GM23338 (cell line): Measurements from ENCODE around the gene ERF. TPM values are rescaled to one million over a fixed set of nuclear protein-coding genes. Genes with fewer than 3 reads are reported as not detected.

ENCODE experiments used
- ATAC-seq: fragments of 200-7000 bp; cut with Tn5 transposase; 3 replicates; pipeline ENCODE4 v1.9.1; 2020
- DNase-seq: peaks from one replicate; pipeline ENCODE4 v3.0.0-alpha.2; 2015; ENCODE audit warnings: low spot score
- H2AFZ ChIP-seq: fragments of 200-600 bp; sonication (generic); 2 replicates; pipeline ENCODE4 v1.8.0; 2016; ENCODE audit warnings: antibody characterized with exemption, mild to moderate bottlenecking, moderate library complexity
- H3F3A ChIP-seq: fragments of 200-600 bp; sonication (generic); replicated peaks from 2 replicates; pipeline ENCODE4 v1.8.0; 2017; ENCODE audit warnings: antibody characterized with exemption, mixed run types, low read depth
- H3K27ac ChIP-seq: fragments of 200-600 bp; sonication (generic); 2 replicates; pipeline ENCODE4 v1.6.1; 2016; ENCODE audit warnings: low read depth
- H3K27me3 ChIP-seq: fragments of 200-600 bp; sonication (generic); 2 replicates; pipeline ENCODE4 v1.8.0; 2016; ENCODE audit warnings: mild to moderate bottlenecking, mixed run types, moderate library complexity; ENCODE audit not compliant: insufficient read depth
- H3K36me3 ChIP-seq: fragments of 200-600 bp; sonication (generic); 2 replicates; pipeline ENCODE4 v1.8.0; 2016; ENCODE audit warnings: mild to moderate bottlenecking; ENCODE audit not compliant: insufficient read depth
- H3K4me1 ChIP-seq: fragments of 200-600 bp; sonication (generic); 2 replicates; pipeline ENCODE4 v1.8.0; 2016; ENCODE audit warnings: mild to moderate bottlenecking, moderate library complexity; ENCODE audit not compliant: insufficient read depth
- H3K4me2 ChIP-seq: fragments of 200-600 bp; sonication (generic); 2 replicates; pipeline ENCODE4 v1.7.1; 2017; ENCODE audit warnings: mixed run types
- H3K4me3 ChIP-seq: fragments of 200-600 bp; sonication (generic); 2 replicates; pipeline ENCODE4 v1.6.1; 2016; ENCODE audit warnings: mixed run types
- H3K79me2 ChIP-seq: fragments of 200-600 bp; sonication (generic); replicated peaks from 2 replicates; pipeline ENCODE4 v1.8.0; 2017; ENCODE audit warnings: mild to moderate bottlenecking; ENCODE audit not compliant: insufficient read depth
- H3K9me2 ChIP-seq: fragments of 200-600 bp; sonication (generic); 2 replicates; pipeline ENCODE4 v1.8.0; 2017; ENCODE audit not compliant: insufficient read depth
- H4K20me1 ChIP-seq: fragments of 200-600 bp; sonication (generic); replicated peaks from 2 replicates; pipeline ENCODE4 v1.8.0; 2017; ENCODE audit warnings: mild to moderate bottlenecking; ENCODE audit not compliant: insufficient read depth
- H3K27ac Mint-ChIP-seq: 2 replicates; pipeline ENCODE4 v1.8.0; 2020; ENCODE audit warnings: inconsistent platforms, mild to moderate bottlenecking, moderate library complexity, mixed read lengths
- H3K27me3 Mint-ChIP-seq: 3 replicates; pipeline ENCODE4 v1.8.0; 2022; ENCODE audit warnings: low read depth, mild to moderate bottlenecking, moderate library complexity, mixed read lengths, inconsistent platforms; ENCODE audit not compliant: insufficient read depth, poor library complexity
- H3K36me3 Mint-ChIP-seq: 3 replicates; pipeline ENCODE4 v1.8.0; 2021; ENCODE audit warnings: low read depth, mild to moderate bottlenecking, inconsistent platforms, moderate library complexity, mixed read lengths
- H3K4me1 Mint-ChIP-seq: 3 replicates; pipeline ENCODE4 v1.8.0; 2020; ENCODE audit warnings: mild to moderate bottlenecking, inconsistent platforms, mixed read lengths
- H3K4me3 Mint-ChIP-seq: 3 replicates; pipeline ENCODE4 v1.8.0; 2021; ENCODE audit warnings: moderate library complexity, mild to moderate bottlenecking, inconsistent platforms, mixed read lengths
- H3K9me3 Mint-ChIP-seq: 3 replicates; pipeline ENCODE4 v1.8.0; 2020; ENCODE audit warnings: moderate library complexity, mild to moderate bottlenecking, inconsistent platforms, mixed read lengths
- CREB1 ChIP-seq: fragments of 250-450 bp; sonication (Bioruptor Pico); IDR thresholded peaks from 2 replicates; pipeline ENCODE4 v1.5.0; 2020; ENCODE audit warnings: low read depth, mild to moderate bottlenecking, moderate library complexity
- CTCF ChIP-seq, 2 experiments: fragments of 200-600 bp in 1 of 2; sonication (generic) in 1 of 2; conservative IDR thresholded peaks; 2 replicates each; pipeline versions ENCODE4 v1.5.1 to v1.6.1; 2016 to 2017; ENCODE audit warnings: antibody characterized with exemption in 2 of 2, low read depth in 2 of 2, mild to moderate bottlenecking in 2 of 2, moderate library complexity in 1 of 2
- ETS1 ChIP-seq: IDR thresholded peaks from 2 replicates; pipeline ENCODE4 v1.6.1; 2016; ENCODE audit warnings: antibody characterized with exemption
- EZH2phosphoT487 ChIP-seq: fragments of 200-600 bp; sonication (generic); IDR thresholded peaks from one replicate; pipeline ENCODE4 v1.8.1; 2018; ENCODE audit warnings: antibody characterized with exemption; ENCODE audit not compliant: unreplicated experiment
- NANOG ChIP-seq: IDR thresholded peaks from 2 replicates; pipeline ENCODE4 v1.6.1; 2016; ENCODE audit warnings: antibody characterized with exemption, borderline replicate concordance
- POLR2AphosphoS5 ChIP-seq: IDR thresholded peaks from 2 replicates; pipeline ENCODE4 v1.6.1; 2016; ENCODE audit warnings: antibody characterized with exemption, low read depth
- REST ChIP-seq: IDR thresholded peaks from one replicate; pipeline ENCODE4 v1.6.1; 2018; ENCODE audit warnings: antibody characterized with exemption; ENCODE audit not compliant: unreplicated experiment
- STAT1 ChIP-seq: IDR thresholded peaks from one replicate; pipeline ENCODE4 v1.6.1; 2016; ENCODE audit warnings: antibody characterized with exemption; ENCODE audit not compliant: unreplicated experiment
- ZNF331 ChIP-seq: fragments of 250-450 bp; sonication (Bioruptor Pico); IDR thresholded peaks from 2 replicates; pipeline ENCODE4 v1.5.0; 2020; ENCODE audit warnings: low read depth, mild to moderate bottlenecking, moderate library complexity
- polyA plus RNA-seq: library from polyadenylated mRNA; unstranded; fragments of >200 nt; fragmentation: Nextera tagmentation; extraction: Ambion mirVana; gene quantifications from 2 replicates; pipeline ENCODE4 v1.2.1, GENCODE V29; 2016
- total RNA-seq: library from RNA; depleted of rRNA; stranded (reverse); fragments of >200 nt; shearing (Covaris generic); gene quantifications from 2 replicates; pipeline ENCODE4 v1.2.3, GENCODE V29; 2014

The ERF gene
- total and polyA plus RNA-seq, 2 experiments from 2014 or later, result 29.4 to 49.4 TPM

GRCh38 chr19:42292042-42292960 lies 37.4 kb upstream of the ERF start:
- Mint-ChIP-seq H3K36me3 (peaks cover 44% of the 10 kb centered on the region), H3K27ac (no peak overlapping the region; the same call in 1 of the 2 replicates), H3K4me1 (peaks cover 23% of the 10 kb centered on the region), H3K4me3 (peak overlapping the region; percentile 22; the same call in 1 of the 3 replicates), H3K9me3 (no peaks in the 10 kb centered on the region), H3K27me3 (peaks cover 15% of the 10 kb centered on the region)
- TF ChIP-seq CTCF (conservative IDR thresholded peaks at IDR 0.05; ENCODE audit: low read depth in 2 of 2) (no peak), ZNF331 (CRISPR knock-in tag) (no peak), STAT1 (no peak), NANOG (no peak), REST (no peak), CREB1 (CRISPR knock-in tag) (no peak), EZH2phosphoT487 (no peak), ETS1 (no peak), POLR2AphosphoS5 (no peak)
- Histone ChIP-seq H3K4me2 (no peak overlapping the region), H3K27me3 (no peaks in the 10 kb centered on the region), H3K79me2 (no peaks in the 10 kb centered on the region), H3K4me3 (no peak overlapping the region), H3K9me2 (no peaks in the 10 kb centered on the region), H3K36me3 (peaks cover 3% of the 10 kb centered on the region; the same call in 1 of the 2 replicates), H3K4me1 (peaks cover 6% of the 10 kb centered on the region; the same call in 1 of the 2 replicates), H3F3A (peaks cover 18% of the 10 kb centered on the region), H2AFZ (no peak overlapping the region), H4K20me1 (peaks cover 17% of the 10 kb centered on the region), H3K27ac (no peak overlapping the region)
- ATAC-seq (no peak), DNase-seq (no peak)
